Uterus (tissue), 2 donors: ENCODE measurements around the gene ZNF260.

Experiments used
- CTCF ChIP-seq, 4 experiments: fragments of 200-600 bp in 2 of 4; fragments of 450-650 bp in 2 of 4; sonication (generic) in 2 of 4; IDR thresholded peaks; one replicate each; pipeline ENCODE4 v1.5.1; 2016 to 2019; ENCODE audit warnings: antibody characterized with exemption in 4 of 4, mild to moderate bottlenecking in 2 of 4, moderate library complexity in 1 of 4
- POLR2A ChIP-seq, 2 donors: fragments of 450-650 bp; IDR thresholded peaks; one replicate each; pipeline ENCODE4 v1.6.1; 2016; ENCODE audit warnings: antibody characterized with exemption in 2 of 2, mild to moderate bottlenecking in 1 of 2, moderate library complexity in 1 of 2

DNA sequence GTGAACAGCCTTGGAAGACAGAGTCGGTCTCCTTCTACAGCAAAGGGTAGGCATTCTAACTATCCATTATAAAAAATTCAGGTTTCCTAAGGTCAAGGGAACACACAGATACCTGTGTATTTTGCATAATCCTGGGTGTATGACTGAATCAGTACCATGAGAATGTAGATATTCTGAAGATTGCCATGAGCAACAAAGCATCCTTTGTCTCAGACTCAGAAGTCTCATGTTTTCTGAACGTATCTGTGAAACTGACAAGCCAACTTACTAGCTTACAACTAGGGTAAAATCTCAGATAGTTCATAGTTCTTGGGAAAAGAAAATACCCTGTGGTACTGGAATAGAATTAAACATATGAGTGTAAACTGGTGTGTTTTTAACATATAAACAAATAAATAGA, 45.2 kb downstream of the ZNF260 start:
- TF ChIP-seq CTCF (IDR thresholded peaks at IDR 0.05) (no peak), POLR2A (IDR thresholded peaks at IDR 0.05) (no peak)
